Cardiac ventricle fibroblast (primary cell): ENCODE results near the gene CNDP2. TPM values are rescaled to one million over a fixed set of nuclear protein-coding genes. Genes with fewer than 3 reads are reported as not detected.

ENCODE experiments used
- total RNA-seq: library from RNA; depleted of rRNA; stranded (reverse); fragments of >200 nt; gene quantifications from 2 replicates; pipeline ENCODE4 v1.2.3, GENCODE V29; 2015

CNDP2 gene
- 53.1 and 69.1 TPM in 2 replicates for total RNA-seq

DNA sequence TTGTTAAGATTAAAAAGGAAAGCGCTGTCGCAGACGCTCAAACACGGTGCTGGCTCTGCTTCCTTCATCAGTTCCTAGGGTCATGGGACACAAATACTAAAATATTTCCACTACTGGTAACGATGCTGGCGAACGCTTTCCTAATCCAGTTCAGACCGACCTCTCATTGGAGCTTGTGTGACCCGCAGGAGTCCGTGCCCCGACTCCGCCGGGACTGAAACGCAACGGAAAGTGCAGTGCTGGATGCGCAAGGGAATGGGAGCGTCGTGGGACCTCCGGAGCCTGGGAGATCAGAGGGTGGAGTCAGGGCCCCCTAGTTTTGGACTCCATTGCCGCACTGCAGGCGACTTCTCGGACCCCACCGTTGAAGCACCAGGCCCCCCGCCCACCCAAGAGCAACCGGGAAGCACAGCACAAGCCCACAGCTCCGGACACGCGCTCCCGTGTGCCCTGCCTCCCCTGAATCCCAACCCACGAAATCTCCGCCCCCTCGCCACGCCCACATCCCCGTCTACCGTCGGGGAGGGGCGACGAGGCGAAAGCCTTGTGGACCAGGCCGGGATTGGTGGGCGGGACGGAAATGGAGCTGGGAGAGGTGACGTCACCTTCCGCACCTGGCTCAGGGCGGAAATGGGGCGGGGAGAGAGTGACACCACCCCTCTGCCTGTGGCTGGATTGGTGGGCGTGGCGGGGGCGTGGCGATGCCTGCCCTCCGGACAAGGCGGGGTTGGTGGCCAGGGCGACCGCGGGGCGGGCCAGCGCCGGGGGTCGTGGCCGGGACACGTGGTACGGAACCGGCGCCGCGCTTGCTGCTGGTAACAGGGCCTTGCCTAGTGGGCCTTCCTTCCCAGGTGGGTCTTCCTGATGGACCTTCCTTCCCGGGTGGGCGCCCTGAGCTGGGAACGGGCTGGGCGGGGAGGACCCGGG, at the start of gene CNDP2:
CNDP2 (plus strand) TSS at position 783 of the 927 bp plus-strand sequence. CDS start 3,611 bp downstream, outside the sequence.

DNA sequence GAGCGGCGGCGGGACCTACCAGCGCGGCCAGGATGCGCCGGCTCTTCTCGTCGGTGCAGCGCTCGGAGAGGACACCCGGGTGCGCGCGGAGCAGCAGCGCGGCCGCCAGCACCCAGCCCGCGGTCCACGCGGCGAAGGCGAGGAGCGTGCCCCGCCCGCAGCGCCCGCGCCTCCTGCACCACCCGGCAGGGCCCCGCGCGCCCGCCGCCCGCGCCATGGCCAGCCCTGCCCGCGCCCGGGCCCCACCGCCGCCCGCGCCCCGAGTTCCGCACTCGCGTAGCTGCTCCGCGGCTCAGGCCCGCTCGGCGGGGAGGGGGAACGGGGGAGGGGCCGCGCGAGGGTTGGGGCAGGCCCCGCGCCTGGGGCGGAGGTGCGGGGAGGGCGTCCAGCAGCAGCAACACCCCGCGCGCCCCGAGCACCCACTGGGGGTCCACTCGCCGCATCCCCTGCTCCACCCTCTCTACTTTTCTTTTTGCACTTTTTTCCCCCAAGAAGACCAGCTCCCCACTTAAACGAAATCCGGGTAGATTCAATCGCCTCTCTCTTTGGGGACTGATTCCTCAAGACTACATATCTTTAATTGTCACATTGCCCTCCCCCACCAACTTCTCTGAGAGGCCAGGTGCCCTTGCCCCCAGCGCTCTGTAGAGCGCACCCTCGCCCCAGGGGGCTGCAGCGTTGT, 39.0 kb upstream of the CNDP2 start, which contains the start of gene DIPK1C:
DIPK1C (minus strand) TSS at position 266 of the 682 bp plus-strand sequence; CDS start at position 217, 49 bp downstream.

DNA sequence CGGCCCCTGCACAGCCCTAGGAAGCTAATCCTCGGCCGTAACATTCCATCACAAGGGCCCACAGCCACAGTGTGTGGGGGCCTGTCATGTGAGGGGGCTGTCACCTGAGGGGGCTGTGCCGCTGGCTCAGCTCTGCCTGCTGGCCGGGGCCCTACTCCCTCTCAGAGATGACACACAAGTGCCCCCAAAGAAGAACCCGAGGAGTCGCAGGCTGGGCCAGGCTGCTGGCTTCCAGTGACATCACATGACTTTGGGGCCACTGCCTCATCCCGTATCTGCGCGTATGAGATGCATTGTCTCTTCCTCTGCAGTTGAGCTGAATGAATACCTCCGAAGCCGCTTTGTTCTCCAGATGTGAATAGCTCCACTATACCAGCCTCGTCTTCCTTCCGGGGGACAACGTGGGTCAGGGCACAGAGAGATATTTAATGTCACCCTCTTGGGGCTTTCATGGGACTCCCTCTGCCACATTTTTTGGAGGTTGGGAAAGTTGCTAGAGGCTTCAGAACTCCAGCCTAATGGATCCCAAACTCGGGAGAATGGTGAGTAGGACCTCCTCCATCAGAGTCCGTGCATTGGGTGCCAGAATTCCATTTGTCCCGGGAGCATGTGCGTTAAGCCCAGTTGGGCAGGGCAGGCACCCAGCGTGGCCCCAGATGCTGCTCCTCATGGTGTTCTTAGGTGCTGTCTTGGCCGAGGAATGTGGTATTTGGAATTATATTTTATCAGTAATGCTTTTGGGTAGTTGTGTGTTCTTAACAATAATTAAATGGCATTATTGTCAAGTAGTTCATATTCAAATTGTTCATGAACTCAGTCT, 38.2 kb downstream of the CNDP2 start, which contains the start of gene CNDP1:
CNDP1 (plus strand) TSS at position 351 of the 820 bp plus-strand sequence; CDS start at position 519, 168 bp downstream.

Other genes with a start within 250 kb of the CNDP2 start
- 197 and 251 TPM in 2 replicates for gene CYB5A, start 204.4 kb upstream of the CNDP2 start, total RNA-seq
- gene C18orf63, start 180.5 kb upstream of the CNDP2 start, total RNA-seq: not detected in 2 replicates
- gene DIPK1C, start 39.1 kb upstream of the CNDP2 start, total RNA-seq: not detected in 2 replicates
- not detected in 2 replicates for gene CNDP1, start 38.1 kb downstream of the CNDP2 start, total RNA-seq
- gene ZNF407, start 101.5 kb downstream of the CNDP2 start, total RNA-seq: 5.7 and 7.2 TPM in 2 replicates